ENCODE measurements around the gene PRPF39. TPM values are rescaled to one million over a fixed set of nuclear protein-coding genes. Genes with fewer than 3 reads are reported as not detected.

PRPF39 gene
- total RNA-seq, 1 donor from 2014 or later, result 43.2 TPM

DNA sequence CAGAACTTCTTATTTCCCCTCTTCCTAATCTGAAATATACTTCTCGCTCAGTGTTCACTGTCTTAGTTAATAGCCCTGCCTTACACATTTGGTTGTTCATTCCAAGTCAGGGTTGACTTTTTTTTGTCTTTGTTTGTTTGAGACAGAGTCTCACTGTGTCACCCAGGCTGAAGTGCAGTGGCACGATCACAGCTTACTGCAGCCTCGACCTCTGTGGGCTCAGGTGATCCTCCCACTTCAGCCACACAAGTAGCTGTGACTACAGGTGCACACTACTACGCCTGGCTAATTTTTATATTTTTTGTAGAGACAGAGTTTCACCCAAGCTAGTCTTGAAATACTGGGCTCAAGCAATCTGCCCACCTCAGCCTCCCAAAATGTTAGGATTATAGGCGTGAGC, 42.3 kb upstream of the PRPF39 start:
- Histone ChIP-seq H3K27ac (no peak overlapping the region), H3K4me3 (no peak overlapping the region), H3K9me3 (no peaks in the 10 kb centered on the region), H3K4me1 (no peaks in the 10 kb centered on the region), H3K27me3 (no peaks in the 10 kb centered on the region), H3K36me3 (peaks cover 12 to 37% of the 10 kb centered on the region in 2 donors)
- TF ChIP-seq, protein P1, sequence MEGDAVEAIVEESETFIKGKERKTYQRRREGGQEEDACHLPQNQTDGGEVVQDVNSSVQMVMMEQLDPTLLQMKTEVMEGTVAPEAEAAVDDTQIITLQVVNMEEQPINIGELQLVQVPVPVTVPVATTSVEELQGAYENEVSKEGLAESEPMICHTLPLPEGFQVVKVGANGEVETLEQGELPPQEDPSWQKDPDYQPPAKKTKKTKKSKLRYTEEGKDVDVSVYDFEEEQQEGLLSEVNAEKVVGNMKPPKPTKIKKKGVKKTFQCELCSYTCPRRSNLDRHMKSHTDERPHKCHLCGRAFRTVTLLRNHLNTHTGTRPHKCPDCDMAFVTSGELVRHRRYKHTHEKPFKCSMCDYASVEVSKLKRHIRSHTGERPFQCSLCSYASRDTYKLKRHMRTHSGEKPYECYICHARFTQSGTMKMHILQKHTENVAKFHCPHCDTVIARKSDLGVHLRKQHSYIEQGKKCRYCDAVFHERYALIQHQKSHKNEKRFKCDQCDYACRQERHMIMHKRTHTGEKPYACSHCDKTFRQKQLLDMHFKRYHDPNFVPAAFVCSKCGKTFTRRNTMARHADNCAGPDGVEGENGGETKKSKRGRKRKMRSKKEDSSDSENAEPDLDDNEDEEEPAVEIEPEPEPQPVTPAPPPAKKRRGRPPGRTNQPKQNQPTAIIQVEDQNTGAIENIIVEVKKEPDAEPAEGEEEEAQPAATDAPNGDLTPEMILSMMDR (IDR thresholded peaks at IDR 0.05), result no peak
- DNase-seq (ENCODE audit: low spot score in 2 of 2), result no peak
- intact Hi-C loops (cut with DNase I), result no loop called here

DNA sequence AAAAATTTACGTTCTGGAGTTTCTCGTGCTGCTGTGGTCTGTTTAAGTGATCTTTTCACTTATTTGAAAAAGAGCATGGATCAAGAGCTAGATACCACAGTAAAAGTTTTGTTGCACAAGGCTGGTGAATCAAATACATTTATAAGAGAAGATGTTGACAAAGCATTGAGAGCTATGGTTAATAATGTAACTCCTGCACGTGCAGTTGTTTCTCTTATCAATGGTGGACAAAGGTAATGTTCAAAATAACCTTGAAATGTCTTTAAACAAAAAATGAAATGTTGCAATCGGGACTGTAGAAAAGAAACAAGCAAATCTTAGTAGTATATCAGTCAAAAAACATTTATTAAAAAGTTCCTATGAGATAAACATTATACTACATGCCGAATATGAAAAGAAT, 39.3 kb upstream of the PRPF39 start:
- peaks cover 9 to 37% of the 10 kb centered on the region in 2 donors for H3K36me3 ChIP-seq
- intact Hi-C loops (cut with DNase I), result no loop called here
- H3K27me3 ChIP-seq, result no peaks in the 10 kb centered on the region
- H3K4me3 ChIP-seq, result no peak overlapping the region
- H3K4me1 ChIP-seq, result no peaks in the 10 kb centered on the region
- H3K27ac ChIP-seq, result no peak overlapping the region
- TF ChIP-seq, protein P1 (IDR thresholded peaks at IDR 0.05), result no peak
- DNase-seq (ENCODE audit: low spot score in 2 of 2), result no peak
- no peaks in the 10 kb centered on the region for H3K9me3 ChIP-seq

DNA sequence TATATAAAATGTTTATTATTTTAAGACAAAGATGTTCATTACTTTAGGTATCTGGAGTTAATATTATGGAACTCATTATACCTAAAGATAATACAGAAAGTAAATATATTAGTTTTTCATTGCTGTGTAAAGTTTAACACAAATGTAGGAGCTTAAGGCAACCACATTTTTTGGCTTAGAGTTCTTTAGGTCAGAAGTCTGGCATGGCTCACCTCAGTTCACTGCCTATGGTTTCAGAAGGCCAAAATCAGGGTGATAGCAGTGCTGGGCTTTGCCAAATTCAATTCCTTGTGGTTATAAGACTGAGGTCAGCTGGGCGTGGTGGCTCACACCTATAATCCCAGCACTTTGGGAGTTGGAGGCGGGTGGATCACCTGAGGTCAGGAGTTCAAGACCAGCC, 35.5 kb upstream of the PRPF39 start:
- H3K4me3 ChIP-seq, result no peak overlapping the region
- intact Hi-C loops (cut with DNase I), result no loop called here
- H3K27ac ChIP-seq, result no peak overlapping the region
- H3K4me1 ChIP-seq, result no peaks in the 10 kb centered on the region
- H3K27me3 ChIP-seq, result no peaks in the 10 kb centered on the region
- peaks cover 9 to 48% of the 10 kb centered on the region in 2 donors for H3K36me3 ChIP-seq
- H3K9me3 ChIP-seq, result no peaks in the 10 kb centered on the region
- TF ChIP-seq, protein P1 (IDR thresholded peaks at IDR 0.05), result no peak
- no peak for DNase-seq (ENCODE audit: low spot score in 2 of 2)

DNA sequence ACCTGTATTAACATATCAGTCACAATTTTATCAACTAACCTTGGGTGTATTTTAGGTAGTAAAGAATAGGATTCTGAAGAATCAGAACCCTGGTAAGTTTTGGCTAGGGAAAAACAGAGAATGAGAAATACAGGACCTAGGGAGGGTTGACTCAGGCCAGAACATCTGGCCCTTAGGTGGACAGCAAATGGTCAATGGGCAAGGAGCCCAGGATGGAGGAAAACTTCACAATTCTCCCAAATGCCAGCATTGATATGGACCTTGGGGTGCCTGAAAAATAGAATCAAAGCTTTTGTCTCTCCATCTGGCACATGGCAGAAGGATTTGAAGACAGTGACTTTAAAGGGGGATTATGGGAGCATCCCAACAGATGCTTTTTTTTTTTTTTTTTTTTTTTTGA, 32.7 kb upstream of the PRPF39 start:
- intact Hi-C loops (cut with DNase I), result no loop called here
- H3K4me1 ChIP-seq, result no peaks in the 10 kb centered on the region
- DNase-seq (ENCODE audit: low spot score in 2 of 2), result no peak
- no peak overlapping the region for H3K27ac ChIP-seq
- peaks cover 13 to 48% of the 10 kb centered on the region in 2 donors for H3K36me3 ChIP-seq
- H3K27me3 ChIP-seq, result no peaks in the 10 kb centered on the region
- TF ChIP-seq, protein P1 (IDR thresholded peaks at IDR 0.05), result no peak
- H3K4me3 ChIP-seq, result no peak overlapping the region
- peaks cover 0 to under 1% of the 10 kb centered on the region in 2 donors for H3K9me3 ChIP-seq

DNA sequence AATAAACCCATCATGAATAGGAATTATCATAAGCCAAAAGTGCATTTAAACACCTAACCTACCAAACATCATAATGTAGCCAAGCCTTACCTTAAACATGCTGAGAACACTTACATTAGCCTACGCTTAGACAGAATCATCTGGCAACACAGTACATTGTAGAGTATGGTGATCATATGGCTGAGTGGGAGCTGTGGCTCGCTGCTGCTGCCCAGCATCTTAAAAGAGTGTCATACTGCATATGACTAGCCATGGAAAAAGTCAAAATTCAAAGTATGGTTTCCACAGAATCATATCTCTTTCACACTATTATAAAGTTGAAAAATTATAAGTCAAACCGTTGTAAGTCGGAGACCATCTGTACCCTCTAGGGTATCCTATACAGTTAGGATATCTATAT, 32.0 kb upstream of the PRPF39 start:
- intact Hi-C loops (cut with DNase I), result no loop called here
- H3K27ac ChIP-seq, result no peak overlapping the region
- H3K9me3 ChIP-seq, result peaks cover 0 to 7% of the 10 kb centered on the region in 2 donors
- H3K36me3 ChIP-seq, result peaks cover 9 to 43% of the 10 kb centered on the region in 2 donors
- H3K4me1 ChIP-seq, result no peaks in the 10 kb centered on the region
- H3K27me3 ChIP-seq, result no peaks in the 10 kb centered on the region
- TF ChIP-seq, protein P1 (IDR thresholded peaks at IDR 0.05), result no peak
- DNase-seq (ENCODE audit: low spot score in 2 of 2), result no peak
- no peak overlapping the region for H3K4me3 ChIP-seq

DNA sequence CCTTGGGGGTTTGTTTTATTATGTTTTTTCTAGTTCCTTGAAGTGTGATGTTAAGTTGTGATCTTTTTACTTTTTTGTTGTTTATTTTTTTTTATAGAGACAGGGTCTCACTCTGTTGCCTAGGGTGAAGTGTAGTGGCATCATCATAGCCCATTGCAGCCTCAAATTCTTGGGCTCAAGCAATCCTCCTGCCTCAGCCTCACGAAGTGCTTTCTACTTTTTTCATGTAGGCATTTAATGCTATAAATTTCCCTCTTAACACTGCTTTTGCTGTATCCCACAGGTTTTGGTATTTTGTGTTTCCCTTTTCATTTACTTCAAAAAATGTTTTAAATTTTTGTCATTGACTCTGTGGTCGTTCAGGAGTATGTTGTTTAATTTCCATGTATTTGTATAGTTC, 26.6 kb upstream of the PRPF39 start:
- Histone ChIP-seq H3K27me3 (no peaks in the 10 kb centered on the region), H3K36me3 (peaks cover 7 to 33% of the 10 kb centered on the region in 2 donors), H3K4me1 (no peaks in the 10 kb centered on the region), H3K4me3 (no peak overlapping the region), H3K9me3 (peaks cover 0 to 12% of the 10 kb centered on the region in 2 donors), H3K27ac (no peak overlapping the region)
- no peak for DNase-seq (ENCODE audit: low spot score in 2 of 2)
- intact Hi-C loops (cut with DNase I), result no loop called here
- TF ChIP-seq, protein P1 (IDR thresholded peaks at IDR 0.05), result no peak

Data from ascending aorta (tissue), 2 donors.